Measurements from ENCODE around the gene HSD11B2.

- no peak for TF ChIP-seq POLR2AphosphoS5 (IDR thresholded peaks at IDR 0.05; ENCODE audit: low read depth, low read length)
- TF ChIP-seq, protein P1, sequence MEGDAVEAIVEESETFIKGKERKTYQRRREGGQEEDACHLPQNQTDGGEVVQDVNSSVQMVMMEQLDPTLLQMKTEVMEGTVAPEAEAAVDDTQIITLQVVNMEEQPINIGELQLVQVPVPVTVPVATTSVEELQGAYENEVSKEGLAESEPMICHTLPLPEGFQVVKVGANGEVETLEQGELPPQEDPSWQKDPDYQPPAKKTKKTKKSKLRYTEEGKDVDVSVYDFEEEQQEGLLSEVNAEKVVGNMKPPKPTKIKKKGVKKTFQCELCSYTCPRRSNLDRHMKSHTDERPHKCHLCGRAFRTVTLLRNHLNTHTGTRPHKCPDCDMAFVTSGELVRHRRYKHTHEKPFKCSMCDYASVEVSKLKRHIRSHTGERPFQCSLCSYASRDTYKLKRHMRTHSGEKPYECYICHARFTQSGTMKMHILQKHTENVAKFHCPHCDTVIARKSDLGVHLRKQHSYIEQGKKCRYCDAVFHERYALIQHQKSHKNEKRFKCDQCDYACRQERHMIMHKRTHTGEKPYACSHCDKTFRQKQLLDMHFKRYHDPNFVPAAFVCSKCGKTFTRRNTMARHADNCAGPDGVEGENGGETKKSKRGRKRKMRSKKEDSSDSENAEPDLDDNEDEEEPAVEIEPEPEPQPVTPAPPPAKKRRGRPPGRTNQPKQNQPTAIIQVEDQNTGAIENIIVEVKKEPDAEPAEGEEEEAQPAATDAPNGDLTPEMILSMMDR (IDR thresholded peaks at IDR 0.05): no peak
These were observed 44.0 kb upstream of the HSD11B2 start for GRCh38 chr16:67386861-67387455.
